Mononuclear cell (primary cell): ENCODE data around the gene EIF4A3. TPM values are rescaled to one million over a fixed set of nuclear protein-coding genes. Genes with fewer than 3 reads are reported as not detected.

ENCODE experiments used
- H3K27me3 ChIP-seq: 2 replicates; pipeline ENCODE4 v1.6.0; 2011; ENCODE audit warnings: low read length, control low read depth; ENCODE audit not compliant: insufficient read depth
- H3K4me1 ChIP-seq: 2 replicates; pipeline ENCODE4 v1.5.1; 2011; ENCODE audit warnings: mild to moderate bottlenecking, low read length, control low read depth; ENCODE audit not compliant: insufficient read depth
- H3K4me3 ChIP-seq: 2 replicates; pipeline ENCODE4 v1.5.1; 2011; ENCODE audit warnings: mild to moderate bottlenecking, low read length, moderate library complexity
- H3K9me3 ChIP-seq: 2 replicates; pipeline ENCODE4 v1.5.1; 2011; ENCODE audit warnings: low read depth, mild to moderate bottlenecking, control low read depth, low read length
- total RNA-seq: library from RNA; depleted of rRNA; stranded (reverse); fragments of >200 nt; gene quantifications from one replicate; pipeline ENCODE4 v1.2.3, GENCODE V29; 2012

EIF4A3 gene
- total RNA-seq, 1 donor: 40.1 TPM

DNA sequence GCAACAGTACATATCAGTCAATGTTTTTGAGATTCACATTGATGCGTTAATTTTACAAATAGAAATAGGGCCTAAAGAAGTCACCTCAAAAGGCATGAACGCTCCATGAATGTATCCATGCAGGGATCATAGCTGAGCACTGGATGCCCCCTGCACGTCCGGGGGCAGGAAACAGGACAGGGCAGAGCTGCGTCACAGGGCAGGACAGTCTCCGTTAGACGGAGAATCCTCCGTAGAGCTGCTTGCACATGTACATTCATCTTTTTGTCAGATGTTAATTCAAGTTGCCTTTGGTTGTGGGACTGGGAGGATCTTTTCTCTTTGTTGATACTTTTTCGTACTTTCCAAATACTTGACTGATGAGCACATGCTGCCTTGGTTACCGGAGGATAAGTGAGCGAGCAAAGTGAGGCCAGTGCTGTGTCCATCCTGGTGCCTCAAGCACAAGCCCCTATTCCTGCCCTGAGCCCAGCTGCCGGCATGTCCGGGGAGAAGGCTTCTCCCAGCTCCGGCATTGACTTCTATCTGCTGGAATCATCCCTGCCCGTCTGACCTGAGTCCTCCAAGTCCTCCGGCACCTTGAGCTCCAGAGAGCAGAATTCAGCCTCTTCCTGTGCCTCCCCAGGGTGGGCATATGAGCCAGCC is 30.5 kb downstream of the EIF4A3 start:
- H3K9me3 ChIP-seq: no peaks in the 10 kb centered on the region
- H3K27me3 ChIP-seq: no peaks in the 10 kb centered on the region
- no peak overlapping the region for H3K4me3 ChIP-seq
- no peaks in the 10 kb centered on the region for H3K4me1 ChIP-seq

DNA sequence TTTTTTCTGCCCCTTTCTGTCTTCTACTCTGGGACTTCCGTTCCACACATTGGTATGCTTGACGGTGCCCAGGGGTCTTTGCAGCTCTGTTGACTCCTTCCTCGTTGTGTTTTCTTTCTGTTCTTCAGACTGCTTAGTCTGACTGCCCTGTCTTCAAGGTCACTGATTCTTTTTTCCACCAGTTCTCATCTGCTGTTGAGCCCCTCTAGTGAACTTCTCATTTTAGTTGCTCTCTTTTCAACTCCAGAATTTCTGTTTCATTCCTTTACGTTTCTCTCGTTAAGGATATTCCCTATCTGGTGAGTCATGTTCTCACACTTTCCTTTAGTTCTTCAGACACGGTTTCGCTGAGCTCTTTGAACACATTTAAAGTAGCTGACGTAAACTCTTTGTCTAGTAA is 31.8 kb downstream of the EIF4A3 start:
- Histone ChIP-seq H3K9me3 (no peaks in the 10 kb centered on the region), H3K27me3 (no peaks in the 10 kb centered on the region), H3K4me3 (no peak overlapping the region), H3K4me1 (no peaks in the 10 kb centered on the region)

GRCh38 chr17:80114758-80115157 is 32.2 kb downstream of the EIF4A3 start:
- H3K4me3 ChIP-seq: no peak overlapping the region
- H3K4me1 ChIP-seq: no peaks in the 10 kb centered on the region
- no peaks in the 10 kb centered on the region for H3K27me3 ChIP-seq
- no peaks in the 10 kb centered on the region for H3K9me3 ChIP-seq

GRCh38 chr17:80113033-80113484 is 33.9 kb downstream of the EIF4A3 start:
- no peak overlapping the region for H3K4me3 ChIP-seq
- H3K27me3 ChIP-seq: no peaks in the 10 kb centered on the region
- H3K9me3 ChIP-seq: no peaks in the 10 kb centered on the region
- H3K4me1 ChIP-seq: no peaks in the 10 kb centered on the region

GRCh38 chr17:80112471-80113032 is 34.4 kb downstream of the EIF4A3 start:
- Histone ChIP-seq H3K9me3 (no peaks in the 10 kb centered on the region), H3K4me3 (no peak overlapping the region), H3K27me3 (no peaks in the 10 kb centered on the region), H3K4me1 (no peaks in the 10 kb centered on the region)

DNA sequence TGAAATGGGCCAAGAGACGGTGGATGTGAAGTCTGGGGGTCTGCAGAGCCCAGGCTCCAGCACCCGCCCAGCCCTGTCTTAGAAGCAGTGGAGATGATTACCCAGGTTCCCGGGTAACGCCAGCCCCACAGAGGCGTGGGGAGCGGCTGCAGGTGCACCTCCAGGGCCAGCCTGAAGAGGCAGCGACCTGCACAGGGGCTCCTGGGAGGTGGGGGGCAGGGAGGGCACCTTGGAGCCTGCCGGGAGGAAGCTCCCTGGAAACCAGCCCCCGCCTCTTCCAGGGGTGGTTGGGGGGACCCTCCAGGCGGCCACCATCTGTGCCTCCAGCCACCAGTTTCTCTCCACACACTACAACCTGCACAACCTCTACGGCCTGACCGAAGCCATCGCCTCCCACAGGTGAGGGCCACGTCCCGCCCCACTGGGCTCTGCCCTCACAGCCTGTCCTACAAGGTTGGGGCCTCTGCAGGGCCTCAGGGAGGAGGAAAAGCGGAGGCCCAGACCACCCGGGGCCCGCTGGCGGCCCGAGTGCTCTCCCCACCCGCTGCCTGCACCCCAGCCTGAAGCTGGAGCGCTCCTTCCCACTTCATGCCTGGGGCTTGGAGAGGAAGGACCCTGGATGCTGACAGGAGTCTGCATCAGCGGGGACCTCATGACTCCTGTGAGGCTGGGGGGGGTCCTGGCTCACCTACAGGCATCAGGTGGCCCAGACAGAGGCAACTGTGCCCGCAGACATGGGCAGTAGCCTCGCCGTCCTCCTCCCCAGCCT is 35.0 kb downstream of the EIF4A3 start:
- no peaks in the 10 kb centered on the region for H3K9me3 ChIP-seq
- no peaks in the 10 kb centered on the region for H3K27me3 ChIP-seq
- no peaks in the 10 kb centered on the region for H3K4me1 ChIP-seq
- H3K4me3 ChIP-seq: no peak overlapping the region

GRCh38 chr17:80110927-80111701 is 35.8 kb downstream of the EIF4A3 start:
- H3K27me3 ChIP-seq: no peaks in the 10 kb centered on the region
- no peaks in the 10 kb centered on the region for H3K4me1 ChIP-seq
- no peak overlapping the region for H3K4me3 ChIP-seq
- no peaks in the 10 kb centered on the region for H3K9me3 ChIP-seq

DNA sequence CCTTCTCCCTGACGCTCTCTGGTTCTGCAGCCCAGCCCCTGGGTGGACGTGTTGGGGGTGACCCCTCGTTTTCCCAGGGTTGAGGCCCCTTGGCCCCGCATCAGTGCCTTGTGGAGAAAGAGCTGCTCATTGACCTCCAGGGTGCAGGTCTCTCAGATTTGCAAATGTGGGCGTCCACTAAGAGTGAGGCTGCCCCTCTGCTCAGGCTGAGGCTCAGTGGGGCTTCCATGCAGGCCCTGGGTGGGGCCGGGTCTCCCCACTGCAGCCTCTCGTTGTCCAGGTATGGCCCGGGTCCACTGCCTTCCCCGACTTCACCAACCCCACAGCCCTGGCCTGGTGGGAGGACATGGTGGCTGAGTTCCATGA is 36.5 kb downstream of the EIF4A3 start:
- Histone ChIP-seq H3K4me3 (no peak overlapping the region), H3K27me3 (no peaks in the 10 kb centered on the region), H3K4me1 (no peaks in the 10 kb centered on the region), H3K9me3 (no peaks in the 10 kb centered on the region)

DNA sequence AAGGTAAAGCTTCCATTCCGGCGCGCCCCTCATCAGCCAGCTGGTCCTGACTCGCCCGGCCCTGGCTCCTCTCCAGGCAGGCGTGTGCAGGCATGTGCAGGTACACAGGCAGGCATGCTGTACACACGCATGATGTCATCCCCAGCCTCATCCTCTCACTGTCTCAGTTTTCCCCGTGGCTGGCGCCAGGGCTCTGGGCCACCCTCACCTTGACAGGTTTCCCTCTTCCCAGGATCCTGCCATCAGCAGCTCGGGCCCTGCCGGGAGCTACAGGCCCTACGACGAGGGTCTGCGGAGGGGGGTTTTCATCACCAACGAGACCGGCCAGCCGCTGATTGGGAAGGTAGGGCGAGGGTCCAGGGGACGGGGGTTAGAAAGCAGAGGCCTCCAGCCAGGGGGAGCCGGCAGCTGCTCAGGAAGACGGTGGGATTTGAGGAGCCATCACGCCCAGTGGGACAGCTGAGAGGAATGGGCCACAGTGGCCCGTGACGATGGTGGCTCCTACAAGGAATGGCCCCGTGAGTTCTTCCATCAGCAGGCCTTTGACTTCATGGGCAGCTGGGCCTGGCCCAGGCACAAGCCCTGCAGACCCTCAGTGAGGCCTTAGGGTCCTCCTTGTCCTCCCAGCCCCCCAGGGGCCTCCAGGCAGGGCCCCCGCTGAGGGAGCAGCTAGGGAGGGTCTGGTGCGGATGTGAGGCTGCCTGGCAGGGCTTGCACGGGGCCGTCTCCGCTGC is 37.0 kb downstream of the EIF4A3 start:
- Histone ChIP-seq H3K4me3 (no peak overlapping the region), H3K9me3 (no peaks in the 10 kb centered on the region), H3K27me3 (no peaks in the 10 kb centered on the region), H3K4me1 (no peaks in the 10 kb centered on the region)

DNA sequence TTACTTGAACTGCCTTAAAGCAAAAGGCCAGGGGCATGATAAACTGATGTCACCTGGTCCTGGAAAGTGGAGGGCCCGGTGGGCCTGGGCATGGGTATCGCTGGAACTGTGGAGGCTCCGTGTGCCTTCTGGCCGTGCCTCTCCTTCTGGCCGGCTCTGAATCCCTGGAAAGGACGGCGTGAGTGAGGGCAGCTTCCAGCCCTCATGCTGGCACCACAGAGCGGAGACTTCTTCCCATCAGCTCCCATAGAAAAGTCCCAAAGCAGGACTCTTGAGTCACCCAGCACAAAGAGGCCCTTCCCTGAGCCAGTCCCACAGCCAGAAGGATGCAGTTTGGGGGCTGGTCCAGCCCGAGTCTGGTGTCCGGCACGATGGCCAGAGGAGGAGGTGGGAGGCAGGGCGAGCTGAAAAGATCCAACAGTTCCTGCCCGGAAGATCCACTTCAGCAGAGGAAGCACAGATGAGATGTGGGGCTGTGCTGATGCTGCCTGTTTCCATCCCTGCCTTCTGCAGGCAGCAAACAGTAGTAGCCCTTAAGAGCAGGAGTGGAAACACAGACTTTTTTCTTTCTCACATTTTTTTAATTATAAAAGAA is 37.8 kb downstream of the EIF4A3 start:
- Histone ChIP-seq H3K9me3 (no peaks in the 10 kb centered on the region), H3K4me1 (no peaks in the 10 kb centered on the region), H3K27me3 (no peaks in the 10 kb centered on the region), H3K4me3 (no peak overlapping the region)

GRCh38 chr17:80108036-80108971 is 38.6 kb downstream of the EIF4A3 start:
- Histone ChIP-seq H3K9me3 (no peaks in the 10 kb centered on the region), H3K4me3 (no peak overlapping the region), H3K27me3 (no peaks in the 10 kb centered on the region), H3K4me1 (no peaks in the 10 kb centered on the region)

GRCh38 chr17:80107231-80108021 is 39.5 kb downstream of the EIF4A3 start:
- H3K9me3 ChIP-seq: no peaks in the 10 kb centered on the region
- H3K4me1 ChIP-seq: peaks cover 5% of the 10 kb centered on the region
- H3K27me3 ChIP-seq: no peaks in the 10 kb centered on the region
- no peak overlapping the region for H3K4me3 ChIP-seq

- Histone ChIP-seq H3K4me3 (no peak overlapping the region), H3K4me1 (peaks cover 12% of the 10 kb centered on the region), H3K9me3 (no peaks in the 10 kb centered on the region), H3K27me3 (no peaks in the 10 kb centered on the region)
These were observed 40.2 kb downstream of the EIF4A3 start for GRCh38 chr17:80106751-80107150.
